ENCODE measurements around the gene CLDND1.

DNA sequence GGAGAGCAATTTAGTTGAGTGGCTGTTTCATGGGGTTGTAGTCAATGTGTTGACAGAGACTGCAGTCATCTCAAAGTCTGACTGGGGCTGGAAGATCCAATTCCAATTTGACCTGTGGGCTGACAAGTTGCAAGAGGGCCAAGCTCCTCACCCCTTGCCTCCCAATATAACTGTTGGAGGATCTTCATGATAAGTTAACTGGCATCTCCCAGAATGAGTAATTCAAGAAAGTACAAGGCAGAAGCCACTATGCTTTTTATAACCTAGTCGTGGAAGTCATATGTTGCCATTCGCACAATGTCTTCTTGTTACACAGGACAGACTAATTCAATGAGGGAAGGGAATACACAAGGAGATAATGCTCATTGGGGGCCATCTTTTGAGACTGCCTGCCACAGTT, 38.2 kb upstream of the CLDND1 start:
- TF ChIP-seq EZH2phosphoT487 (IDR thresholded peaks at IDR 0.05; ENCODE audit: borderline replicate concordance), result no peak
- TF ChIP-seq CTCF (IDR thresholded peaks at IDR 0.05 in 2 of 3, conservative IDR thresholded peaks at IDR 0.05 in 1 of 3; ENCODE audit: borderline replicate concordance in 1 of 3, insufficient read depth in 1 of 3, low read depth in 2 of 3, low read length in 2 of 3), result no peak
- TF ChIP-seq, protein P1, sequence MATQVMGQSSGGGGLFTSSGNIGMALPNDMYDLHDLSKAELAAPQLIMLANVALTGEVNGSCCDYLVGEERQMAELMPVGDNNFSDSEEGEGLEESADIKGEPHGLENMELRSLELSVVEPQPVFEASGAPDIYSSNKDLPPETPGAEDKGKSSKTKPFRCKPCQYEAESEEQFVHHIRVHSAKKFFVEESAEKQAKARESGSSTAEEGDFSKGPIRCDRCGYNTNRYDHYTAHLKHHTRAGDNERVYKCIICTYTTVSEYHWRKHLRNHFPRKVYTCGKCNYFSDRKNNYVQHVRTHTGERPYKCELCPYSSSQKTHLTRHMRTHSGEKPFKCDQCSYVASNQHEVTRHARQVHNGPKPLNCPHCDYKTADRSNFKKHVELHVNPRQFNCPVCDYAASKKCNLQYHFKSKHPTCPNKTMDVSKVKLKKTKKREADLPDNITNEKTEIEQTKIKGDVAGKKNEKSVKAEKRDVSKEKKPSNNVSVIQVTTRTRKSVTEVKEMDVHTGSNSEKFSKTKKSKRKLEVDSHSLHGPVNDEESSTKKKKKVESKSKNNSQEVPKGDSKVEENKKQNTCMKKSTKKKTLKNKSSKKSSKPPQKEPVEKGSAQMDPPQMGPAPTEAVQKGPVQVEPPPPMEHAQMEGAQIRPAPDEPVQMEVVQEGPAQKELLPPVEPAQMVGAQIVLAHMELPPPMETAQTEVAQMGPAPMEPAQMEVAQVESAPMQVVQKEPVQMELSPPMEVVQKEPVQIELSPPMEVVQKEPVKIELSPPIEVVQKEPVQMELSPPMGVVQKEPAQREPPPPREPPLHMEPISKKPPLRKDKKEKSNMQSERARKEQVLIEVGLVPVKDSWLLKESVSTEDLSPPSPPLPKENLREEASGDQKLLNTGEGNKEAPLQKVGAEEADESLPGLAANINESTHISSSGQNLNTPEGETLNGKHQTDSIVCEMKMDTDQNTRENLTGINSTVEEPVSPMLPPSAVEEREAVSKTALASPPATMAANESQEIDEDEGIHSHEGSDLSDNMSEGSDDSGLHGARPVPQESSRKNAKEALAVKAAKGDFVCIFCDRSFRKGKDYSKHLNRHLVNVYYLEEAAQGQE (IDR thresholded peaks at IDR 0.05; ENCODE audit: low read depth), result no peak
- no peak for TF ChIP-seq POLR2A (IDR thresholded peaks at IDR 0.05; ENCODE audit: borderline replicate concordance, extremely low read depth, insufficient read depth, insufficient read length)
